ENCODE measurements around the gene PTPRK. TPM values are rescaled to one million over a fixed set of nuclear protein-coding genes. Genes with fewer than 3 reads are reported as not detected.

Gene PTPRK
- total and polyA plus RNA-seq, 4 donors: 8.2 to 224 (median 42.9) TPM

DNA sequence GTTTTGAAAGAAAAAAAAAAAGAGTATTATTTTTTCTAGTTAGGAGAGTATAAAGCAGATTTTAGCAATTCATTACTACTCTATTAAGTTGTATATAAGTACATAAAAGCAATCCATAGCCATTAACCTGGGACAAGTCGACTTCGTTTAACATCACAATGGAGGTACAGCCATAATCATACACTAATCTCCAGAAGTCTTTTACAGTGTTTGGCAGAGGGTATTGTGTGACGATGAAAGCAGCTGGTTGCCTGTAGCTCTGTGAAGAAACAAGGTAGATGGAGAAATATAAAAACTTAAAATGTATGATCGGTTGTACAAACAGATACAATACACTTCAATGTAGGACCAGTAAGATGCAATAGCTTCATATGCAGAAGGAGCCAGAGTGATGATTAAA is 543.6 kb downstream of the PTPRK start:
- Histone ChIP-seq H3K36me3 (ENCODE audit: control insufficient read depth in 4 of 4, insufficient read depth in 4 of 4, low read length in 4 of 4) (peaks cover 12 to 37% (median 19%) of the 10 kb centered on the region in 4 donors), H3K4me3 (no peak overlapping the region), H3K27me3 (ENCODE audit: control insufficient read depth in 3 of 3, insufficient read depth in 3 of 3, low read length in 2 of 3) (no peaks in the 10 kb centered on the region), H3K9ac (ENCODE audit: insufficient read depth in 1 of 2, low read length in 2 of 2) (no peak overlapping the region), H3K27ac (ENCODE audit: low read depth in 1 of 2, low read length in 1 of 2) (no peak overlapping the region), H3K4me1 (ENCODE audit: control insufficient read depth in 5 of 5, insufficient read depth in 5 of 5, low read length in 5 of 5) (no peaks in the 10 kb centered on the region), H3K9me3 (ENCODE audit: control insufficient read depth in 4 of 4, insufficient read depth in 3 of 4, low read length in 3 of 4) (no peaks in the 10 kb centered on the region)
- WGBS, 2 donors: 95 to 96% methylated on average over 4 of the region's 4 CpGs
- no peak for ATAC-seq (ENCODE audit: insufficient read depth, low FRiP score)
- TF ChIP-seq, protein P1, sequence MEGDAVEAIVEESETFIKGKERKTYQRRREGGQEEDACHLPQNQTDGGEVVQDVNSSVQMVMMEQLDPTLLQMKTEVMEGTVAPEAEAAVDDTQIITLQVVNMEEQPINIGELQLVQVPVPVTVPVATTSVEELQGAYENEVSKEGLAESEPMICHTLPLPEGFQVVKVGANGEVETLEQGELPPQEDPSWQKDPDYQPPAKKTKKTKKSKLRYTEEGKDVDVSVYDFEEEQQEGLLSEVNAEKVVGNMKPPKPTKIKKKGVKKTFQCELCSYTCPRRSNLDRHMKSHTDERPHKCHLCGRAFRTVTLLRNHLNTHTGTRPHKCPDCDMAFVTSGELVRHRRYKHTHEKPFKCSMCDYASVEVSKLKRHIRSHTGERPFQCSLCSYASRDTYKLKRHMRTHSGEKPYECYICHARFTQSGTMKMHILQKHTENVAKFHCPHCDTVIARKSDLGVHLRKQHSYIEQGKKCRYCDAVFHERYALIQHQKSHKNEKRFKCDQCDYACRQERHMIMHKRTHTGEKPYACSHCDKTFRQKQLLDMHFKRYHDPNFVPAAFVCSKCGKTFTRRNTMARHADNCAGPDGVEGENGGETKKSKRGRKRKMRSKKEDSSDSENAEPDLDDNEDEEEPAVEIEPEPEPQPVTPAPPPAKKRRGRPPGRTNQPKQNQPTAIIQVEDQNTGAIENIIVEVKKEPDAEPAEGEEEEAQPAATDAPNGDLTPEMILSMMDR (IDR thresholded peaks at IDR 0.05; ENCODE audit: control extremely low read depth, extremely low read depth): no peak
- no peak for DNase-seq

DNA sequence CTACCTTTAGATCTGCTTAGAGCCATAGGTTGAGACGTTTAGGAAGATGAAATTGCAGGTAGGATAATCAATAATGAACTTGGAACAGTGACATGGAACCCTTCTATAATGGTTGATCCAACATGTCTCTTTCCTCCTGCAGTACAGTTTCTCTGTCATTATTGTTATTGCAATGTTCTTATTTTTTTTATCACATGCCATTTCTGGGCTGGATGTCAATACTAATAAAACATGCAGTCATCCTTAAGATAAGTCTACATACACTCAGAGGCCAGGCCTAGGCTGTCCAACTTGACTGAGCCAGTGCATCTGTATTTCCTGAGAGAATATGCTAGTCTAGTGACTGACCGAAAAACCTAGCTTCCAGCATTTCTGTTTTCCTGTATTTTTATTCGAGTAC is 544.3 kb downstream of the PTPRK start:
- Histone ChIP-seq H3K27me3 (ENCODE audit: control insufficient read depth in 3 of 3, insufficient read depth in 3 of 3, low read length in 2 of 3) (no peaks in the 10 kb centered on the region), H3K36me3 (ENCODE audit: control insufficient read depth in 4 of 4, insufficient read depth in 4 of 4, low read length in 4 of 4) (peaks cover 12 to 35% (median 21%) of the 10 kb centered on the region in 4 donors), H3K4me3 (no peak overlapping the region), H3K9me3 (ENCODE audit: control insufficient read depth in 4 of 4, insufficient read depth in 3 of 4, low read length in 3 of 4) (no peaks in the 10 kb centered on the region), H3K9ac (ENCODE audit: insufficient read depth in 1 of 2, low read length in 2 of 2) (no peak overlapping the region), H3K4me1 (ENCODE audit: control insufficient read depth in 5 of 5, insufficient read depth in 5 of 5, low read length in 5 of 5) (no peaks in the 10 kb centered on the region), H3K27ac (ENCODE audit: low read depth in 1 of 2, low read length in 1 of 2) (no peak overlapping the region)
- DNase-seq (no peak), ATAC-seq (ENCODE audit: insufficient read depth, low FRiP score) (no peak)
- TF ChIP-seq, protein P1 (IDR thresholded peaks at IDR 0.05; ENCODE audit: control extremely low read depth, extremely low read depth): no peak
- WGBS, 2 donors: 82 to 89% methylated on average over 3 of the region's 3 CpGs

DNA sequence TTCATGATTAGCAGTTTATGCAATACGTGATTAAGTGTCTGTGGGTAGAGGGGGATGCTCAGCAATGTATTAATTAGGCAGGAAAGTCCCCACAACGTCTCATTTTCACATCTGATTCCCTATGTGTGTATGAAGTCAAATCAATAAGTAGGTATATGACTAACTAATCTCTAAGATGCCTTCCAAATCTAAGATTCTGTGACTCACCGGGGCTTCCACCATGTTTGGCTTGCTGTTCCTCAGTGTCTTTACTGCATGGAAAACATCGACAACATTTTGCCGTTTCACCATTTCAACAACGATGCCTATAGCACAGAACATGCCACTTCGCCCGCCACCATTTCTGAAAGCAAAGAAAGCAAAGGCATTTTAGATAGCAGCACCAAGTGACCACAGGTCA is 547.6 kb downstream of the PTPRK start:
- Histone ChIP-seq H3K36me3 (ENCODE audit: control insufficient read depth in 4 of 4, insufficient read depth in 4 of 4, low read length in 4 of 4) (peaks cover 10 to 31% (median 19%) of the 10 kb centered on the region in 4 donors), H3K27me3 (ENCODE audit: control insufficient read depth in 3 of 3, insufficient read depth in 3 of 3, low read length in 2 of 3) (no peaks in the 10 kb centered on the region), H3K9ac (ENCODE audit: insufficient read depth in 1 of 2, low read length in 2 of 2) (no peak overlapping the region), H3K27ac (ENCODE audit: low read depth in 1 of 2, low read length in 1 of 2) (no peak overlapping the region), H3K4me1 (ENCODE audit: control insufficient read depth in 5 of 5, insufficient read depth in 5 of 5, low read length in 5 of 5) (no peaks in the 10 kb centered on the region), H3K9me3 (ENCODE audit: control insufficient read depth in 4 of 4, insufficient read depth in 3 of 4, low read length in 3 of 4) (no peaks in the 10 kb centered on the region), H3K4me3 (no peak overlapping the region)
- WGBS, 2 donors: 90 to 95% methylated on average over 8 of the region's 8 CpGs
- DNase-seq (no peak), ATAC-seq (ENCODE audit: insufficient read depth, low FRiP score) (no peak)
- TF ChIP-seq, protein P1 (IDR thresholded peaks at IDR 0.05; ENCODE audit: control extremely low read depth, extremely low read depth): no peak

DNA sequence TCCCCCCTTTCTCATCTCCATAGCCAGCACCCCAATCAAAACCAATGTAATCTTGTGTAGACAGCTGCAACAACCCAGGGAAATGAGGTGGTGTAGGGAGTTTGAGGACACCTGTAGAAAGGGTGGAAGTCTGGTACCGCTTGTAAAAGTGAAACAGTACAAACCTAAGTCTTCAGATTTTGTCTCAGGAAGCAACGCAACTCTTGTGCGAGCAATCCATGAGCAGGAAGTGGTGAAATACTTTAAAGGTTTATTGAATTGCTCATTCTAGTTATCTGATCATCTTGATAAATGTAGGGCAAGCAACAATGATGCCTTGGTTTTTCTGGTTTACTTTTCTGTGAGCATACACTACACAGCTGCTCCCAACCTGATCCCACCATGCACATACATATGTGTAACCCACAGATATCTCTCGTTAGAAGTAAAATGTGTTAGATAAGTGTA is 548.4 kb downstream of the PTPRK start:
- Histone ChIP-seq H3K36me3 (ENCODE audit: control insufficient read depth in 4 of 4, insufficient read depth in 4 of 4, low read length in 4 of 4) (peaks cover 10 to 26% (median 19%) of the 10 kb centered on the region in 4 donors), H3K27ac (ENCODE audit: low read depth in 1 of 2, low read length in 1 of 2) (no peak overlapping the region), H3K9me3 (ENCODE audit: control insufficient read depth in 4 of 4, insufficient read depth in 3 of 4, low read length in 3 of 4) (no peaks in the 10 kb centered on the region), H3K27me3 (ENCODE audit: control insufficient read depth in 3 of 3, insufficient read depth in 3 of 3, low read length in 2 of 3) (no peaks in the 10 kb centered on the region), H3K4me3 (no peak overlapping the region), H3K4me1 (ENCODE audit: control insufficient read depth in 5 of 5, insufficient read depth in 5 of 5, low read length in 5 of 5) (no peaks in the 10 kb centered on the region), H3K9ac (ENCODE audit: insufficient read depth in 1 of 2, low read length in 2 of 2) (no peak overlapping the region)
- no peak for ATAC-seq (ENCODE audit: insufficient read depth, low FRiP score)
- no peak for DNase-seq
- WGBS, 2 donors: 38 to 71% methylated on average over 4 of the region's 4 CpGs
- TF ChIP-seq, protein P1 (IDR thresholded peaks at IDR 0.05; ENCODE audit: control extremely low read depth, extremely low read depth): no peak

Measured in lung (tissue), 12 donors.